ENCODE data around the gene CFAP65. TPM values are rescaled to one million over a fixed set of nuclear protein-coding genes. Genes with fewer than 3 reads are reported as not detected.

Gene CFAP65
- total RNA-seq, 1 donor from 2014 or later, result not detected

DNA sequence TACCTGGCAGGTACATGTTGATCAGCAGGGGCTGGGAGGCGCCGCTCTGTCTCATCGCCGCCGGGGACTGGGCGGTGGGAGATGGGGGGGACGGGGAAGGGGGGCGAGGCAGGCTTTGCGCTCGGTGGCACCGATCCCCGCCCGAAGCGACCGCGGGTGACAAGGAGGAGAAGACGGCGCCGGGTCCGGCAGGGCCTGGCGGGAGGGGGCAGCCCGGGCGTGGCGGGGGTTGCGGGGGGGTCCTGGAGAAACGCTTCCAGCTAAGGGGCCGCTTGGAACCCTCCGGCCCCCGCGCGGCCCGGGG, 56.3 kb downstream of the CFAP65 start, which contains the start of gene FEV:
Gene FEV (minus strand): TSS at position 164 of the 304 bp plus-strand sequence. CDS start 109 bp downstream, at position 55.
- peaks cover 42% of the 10 kb centered on the region for H3K4me1 ChIP-seq

DNA sequence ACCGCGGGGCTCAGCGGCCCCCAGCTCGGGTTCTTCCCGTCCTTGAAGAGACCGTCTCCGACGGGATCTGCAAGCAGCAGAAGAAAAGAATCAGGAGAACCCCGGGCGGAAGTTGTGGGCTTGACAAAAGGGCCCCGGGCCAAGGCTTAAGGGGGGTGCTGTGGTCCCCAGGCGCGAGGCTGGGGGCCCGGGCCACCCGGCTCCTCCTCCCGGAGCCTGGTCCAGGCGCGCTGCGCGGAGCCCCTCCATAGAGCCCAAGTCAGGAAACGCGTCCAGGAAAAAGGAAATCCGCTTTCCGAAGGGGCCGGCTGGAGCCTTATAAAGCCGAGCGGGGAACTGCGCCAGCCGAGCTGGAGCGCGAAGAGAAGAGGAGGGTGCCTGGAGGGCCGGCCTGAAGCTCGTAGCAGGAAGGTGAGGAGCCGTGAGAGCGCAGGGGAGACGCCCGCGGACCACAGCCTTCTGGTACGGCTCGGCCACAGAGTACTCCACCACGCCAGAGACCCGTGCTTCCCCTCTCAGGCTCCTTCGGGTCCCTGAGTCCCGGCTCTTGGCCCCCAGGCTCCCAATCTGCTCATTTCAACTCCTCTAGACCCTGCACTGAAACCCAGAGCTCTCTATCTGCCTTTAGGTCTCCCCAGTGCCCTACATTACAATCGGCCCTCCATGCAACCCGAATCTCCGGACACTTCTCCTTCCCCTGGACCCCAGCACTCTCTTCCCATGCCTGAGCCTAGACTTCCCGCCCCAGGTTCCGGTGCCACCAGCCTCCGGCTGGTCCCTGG, 56.9 kb downstream of the CFAP65 start:
- no peaks in the 10 kb centered on the region for H3K9me3 ChIP-seq
- peaks cover 45% of the 10 kb centered on the region for H3K4me1 ChIP-seq
- no peak overlapping the region for H3K27ac ChIP-seq
- intact Hi-C loops (cut with DNase I), result loop anchor here (10.0 kb wide), 1 partner anchor 170 kb away; no protein-coding TSS in a partner anchor
- no peak for DNase-seq (ENCODE audit: extremely low spot score in 2 of 2)
- H3K36me3 ChIP-seq, result no peaks in the 10 kb centered on the region
- H3K4me3 ChIP-seq, result peak overlapping the region in 1 of 2 donors; percentile 2
- TF ChIP-seq POLR2AphosphoS5 (IDR thresholded peaks at IDR 0.05; ENCODE audit: insufficient read depth in 1 of 2, low read depth in 1 of 2), result no peak
- H3K27me3 ChIP-seq, result peaks cover 27% of the 10 kb centered on the region

More for the DNA sequence above, 56.3 kb downstream of the CFAP65 start, which contains the start of gene FEV:
- no peak within 1 kb of the TSS for H3K27ac ChIP-seq
- no peaks in the 10 kb centered on the region for H3K9me3 ChIP-seq
- TF ChIP-seq POLR2AphosphoS5 (IDR thresholded peaks at IDR 0.05; ENCODE audit: insufficient read depth in 1 of 2, low read depth in 1 of 2), result no peak
- H3K36me3 ChIP-seq, result no peaks in the 10 kb centered on the region
- intact Hi-C loops (cut with DNase I), result loop anchor here (10.0 kb wide), 1 partner anchor 170 kb away; no protein-coding TSS in a partner anchor
- H3K27me3 ChIP-seq, result peaks cover 23% of the 10 kb centered on the region
- no peak for DNase-seq (ENCODE audit: extremely low spot score in 2 of 2)
- H3K4me3 ChIP-seq, result peak within 1 kb of the TSS in 1 of 2 donors; percentile 2

GRCh38 chr2:218983934-218984238, 57.4 kb downstream of the CFAP65 start:
- Histone ChIP-seq H3K4me1 (peaks cover 45% of the 10 kb centered on the region), H3K27ac (no peak overlapping the region), H3K9me3 (no peaks in the 10 kb centered on the region), H3K36me3 (no peaks in the 10 kb centered on the region), H3K4me3 (no peak overlapping the region), H3K27me3 (peaks cover 27% of the 10 kb centered on the region)
- intact Hi-C loops (cut with DNase I), result loop anchor here (10.0 kb wide), 1 partner anchor 171 kb away; no protein-coding TSS in a partner anchor
- DNase-seq (ENCODE audit: extremely low spot score in 2 of 2), result no peak
- TF ChIP-seq POLR2A (IDR thresholded peaks at IDR 0.05), result no peak
- TF ChIP-seq CTCF (IDR thresholded peaks at IDR 0.05), result no peak
- TF ChIP-seq POLR2AphosphoS5 (IDR thresholded peaks at IDR 0.05; ENCODE audit: insufficient read depth in 1 of 2, low read depth in 1 of 2), result no peak

DNA sequence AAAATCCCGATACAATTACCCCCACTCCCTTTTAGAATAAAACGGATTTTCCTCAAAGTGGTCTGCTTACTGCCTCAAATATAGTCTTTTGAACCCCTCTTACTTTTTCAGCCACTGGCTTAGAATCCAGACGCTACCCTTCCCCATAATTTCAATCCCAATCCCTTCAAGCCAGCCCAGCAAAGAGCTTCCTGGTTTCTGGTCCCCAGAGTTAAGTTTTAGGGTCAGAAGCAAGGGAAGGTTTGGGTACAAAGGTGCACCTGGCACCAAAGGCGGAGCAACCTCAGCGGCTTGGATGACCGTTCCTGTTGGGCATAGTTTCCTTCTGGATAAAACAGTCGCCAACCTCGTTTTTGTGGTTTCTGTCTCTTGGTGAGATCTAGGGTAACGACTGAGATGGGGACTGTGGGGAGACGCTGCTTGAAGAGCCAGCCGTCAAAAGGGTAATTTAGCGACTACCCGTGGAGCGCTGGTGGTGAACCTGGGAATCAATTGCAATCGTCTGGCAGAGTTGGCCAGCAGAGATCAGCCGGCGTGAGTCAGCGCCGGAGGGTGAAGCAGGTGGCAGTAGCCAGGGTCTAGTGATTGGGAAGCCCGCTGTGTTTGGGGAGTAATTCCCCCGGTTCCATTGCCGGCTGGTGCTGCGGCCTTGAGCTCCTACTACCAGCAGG, 57.9 kb downstream of the CFAP65 start:
- H3K4me3 ChIP-seq, result no peak overlapping the region
- no peak for DNase-seq (ENCODE audit: extremely low spot score in 2 of 2)
- TF ChIP-seq POLR2AphosphoS5 (IDR thresholded peaks at IDR 0.05; ENCODE audit: insufficient read depth in 1 of 2, low read depth in 1 of 2) (no peak), CTCF (IDR thresholded peaks at IDR 0.05) (no peak)

GRCh38 chr2:218982586-218983262, 58.6 kb downstream of the CFAP65 start:
- DNase-seq (ENCODE audit: extremely low spot score in 2 of 2), result no peak

More for the DNA sequence above, 57.9 kb downstream of the CFAP65 start:
- Histone ChIP-seq H3K27ac (no peak overlapping the region), H3K9me3 (no peaks in the 10 kb centered on the region), H3K27me3 (peaks cover 27% of the 10 kb centered on the region), H3K4me1 (peaks cover 45% of the 10 kb centered on the region), H3K36me3 (no peaks in the 10 kb centered on the region)
- intact Hi-C loops (cut with DNase I), result loop anchor here (10.0 kb wide), 1 partner anchor 171 kb away; no protein-coding TSS in a partner anchor

More at GRCh38 chr2:218982586-218983262, 58.6 kb downstream of the CFAP65 start:
- H3K9me3 ChIP-seq, result no peaks in the 10 kb centered on the region
- H3K27ac ChIP-seq, result no peak overlapping the region
- peaks cover 27% of the 10 kb centered on the region for H3K27me3 ChIP-seq
- no peak for TF ChIP-seq CTCF (IDR thresholded peaks at IDR 0.05)
- TF ChIP-seq POLR2AphosphoS5 (IDR thresholded peaks at IDR 0.05; ENCODE audit: insufficient read depth in 1 of 2, low read depth in 1 of 2), result no peak
- TF ChIP-seq POLR2A (IDR thresholded peaks at IDR 0.05), result no peak
- H3K36me3 ChIP-seq, result no peaks in the 10 kb centered on the region
- intact Hi-C loops (cut with DNase I), result loop anchor here (10.0 kb wide), 1 partner anchor 172 kb away; no protein-coding TSS in a partner anchor
- H3K4me1 ChIP-seq, result peaks cover 45% of the 10 kb centered on the region
- H3K4me3 ChIP-seq, result peak overlapping the region in 1 of 2 donors; percentile 17

Data from vagina (tissue), 2 donors.